ENCODE results near the gene IDH3A.

DNA sequence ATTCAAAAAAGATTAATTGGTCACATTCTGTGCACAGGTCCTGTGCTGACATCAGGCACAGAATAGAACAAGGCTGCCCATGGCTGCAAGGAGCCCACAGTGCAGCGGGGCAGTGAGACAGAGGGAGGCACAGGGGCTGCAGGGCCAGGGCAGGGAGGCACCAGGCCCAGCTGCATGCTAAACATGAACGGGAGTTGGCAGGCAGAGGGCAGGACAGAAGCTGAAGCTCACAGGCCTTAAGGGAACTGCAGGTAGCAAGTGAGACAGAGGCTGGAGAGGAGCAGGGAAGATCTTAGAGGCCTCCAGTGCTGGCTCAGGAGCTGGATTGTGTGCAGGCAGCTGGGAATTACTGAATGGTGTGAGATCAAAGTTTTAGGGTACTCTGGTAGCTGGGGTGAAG is 26.2 kb downstream of the IDH3A start:
- no peak for TF ChIP-seq CTCF (conservative IDR thresholded peaks at IDR 0.05; ENCODE audit: low read length)
- no peak for TF ChIP-seq EZH2phosphoT487 (IDR thresholded peaks at IDR 0.05; ENCODE audit: borderline replicate concordance)

All from Loucy (cell line).